ENCODE measurements around the gene GSK3B. TPM values are rescaled to one million over a fixed set of nuclear protein-coding genes. Genes with fewer than 3 reads are reported as not detected.

GSK3B gene
- 48.2 TPM for polyA plus RNA-seq (2013, experiment 1 of 4)
- polyA plus RNA-seq (2013, experiment 2 of 4): 59.5 TPM
- 39.6 TPM for polyA plus RNA-seq (2013, experiment 3 of 4)
- polyA plus RNA-seq (2013, experiment 4 of 4): 40.7 TPM

- no peaks in the 10 kb centered on the region for H3K9me3 ChIP-seq (ENCODE audit: control insufficient read depth, low read length)
- no peaks in the 10 kb centered on the region for H3K36me3 ChIP-seq (ENCODE audit: control insufficient read depth, insufficient read depth, low read length)
- H3K4me3 ChIP-seq (ENCODE audit: insufficient read depth, low read depth, low read length): peak within 1 kb of the TSS; percentile 97
- 0% methylated on average over 94 of the region's 94 CpGs for WGBS, 2 experiments
- peak within 1 kb of the TSS; percentile 100 for H3K27ac ChIP-seq (ENCODE audit: insufficient read depth, low read depth, low read length, poor library complexity, severe bottlenecking)
- H3K27me3 ChIP-seq (ENCODE audit: control insufficient read depth, insufficient read depth, low read length, poor library complexity, severe bottlenecking): no peaks in the 10 kb centered on the region
- peaks cover 10% of the 10 kb centered on the region for H3K4me1 ChIP-seq (ENCODE audit: control insufficient read depth, insufficient read depth, low read length)
Measured at GRCh38 chr3:120093911-120094775, at the start of gene GSK3B. GSK3B (minus strand) TSS chr3:120094447; CDS start chr3:120093434, 1,013 bp downstream.

DNA sequence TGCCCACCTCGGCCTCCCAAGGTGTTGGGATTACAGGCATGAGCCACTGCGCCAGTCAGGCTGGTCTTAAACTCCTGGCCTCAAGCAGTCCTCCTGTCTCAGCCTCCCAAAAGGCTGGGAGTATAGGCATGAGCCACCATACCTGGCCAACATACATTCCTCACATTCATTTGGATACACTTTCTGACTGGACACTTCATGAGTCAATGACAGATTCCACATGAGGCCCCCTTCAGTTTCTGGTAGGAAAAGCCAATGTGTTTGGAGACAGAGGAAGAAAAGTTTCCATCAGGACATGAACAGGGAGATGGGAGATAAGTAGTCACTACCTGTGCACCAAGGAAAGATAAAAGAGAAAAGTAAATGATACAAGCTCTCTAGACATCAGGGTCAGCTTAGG, 49.4 kb upstream of the GSK3B start:
- H3K9me3 ChIP-seq (ENCODE audit: control insufficient read depth, low read length): no peaks in the 10 kb centered on the region
- H3K4me1 ChIP-seq (ENCODE audit: control insufficient read depth, insufficient read depth, low read length): no peaks in the 10 kb centered on the region
- no peaks in the 10 kb centered on the region for H3K27me3 ChIP-seq (ENCODE audit: control insufficient read depth, insufficient read depth, low read length, poor library complexity, severe bottlenecking)
- H3K27ac ChIP-seq (ENCODE audit: insufficient read depth, low read depth, low read length, poor library complexity, severe bottlenecking): no peak overlapping the region
- no peak overlapping the region for H3K4me3 ChIP-seq (ENCODE audit: insufficient read depth, low read depth, low read length)
- no peaks in the 10 kb centered on the region for H3K36me3 ChIP-seq (ENCODE audit: control insufficient read depth, insufficient read depth, low read length)
- 90 to 96% methylated on average over 2 of the region's 2 CpGs for WGBS, 2 experiments

DNA sequence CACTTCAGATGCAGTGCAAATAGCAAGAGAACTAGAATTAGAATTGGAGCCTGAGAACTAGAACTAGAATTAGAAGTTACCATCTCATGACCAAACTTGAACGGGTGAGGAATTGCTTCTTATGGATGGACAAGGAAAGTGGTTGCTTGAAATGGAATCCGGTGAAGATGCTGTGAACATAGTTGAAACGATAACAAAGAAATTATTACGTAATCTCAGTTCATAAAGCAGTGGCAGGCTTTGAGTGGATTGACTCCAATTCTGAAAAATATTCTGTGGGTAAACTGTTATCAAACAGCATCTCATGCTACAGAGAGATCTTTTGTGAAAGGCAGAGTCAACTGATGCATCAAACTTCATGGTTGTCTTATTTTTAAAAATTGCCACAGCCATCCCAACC, 48.0 kb upstream of the GSK3B start:
- H3K36me3 ChIP-seq (ENCODE audit: control insufficient read depth, insufficient read depth, low read length): no peaks in the 10 kb centered on the region
- 94 to 96% methylated on average over 4 of the region's 4 CpGs for WGBS, 2 experiments
- H3K27me3 ChIP-seq (ENCODE audit: control insufficient read depth, insufficient read depth, low read length, poor library complexity, severe bottlenecking): no peaks in the 10 kb centered on the region
- no peak overlapping the region for H3K4me3 ChIP-seq (ENCODE audit: insufficient read depth, low read depth, low read length)
- no peaks in the 10 kb centered on the region for H3K4me1 ChIP-seq (ENCODE audit: control insufficient read depth, insufficient read depth, low read length)
- H3K9me3 ChIP-seq (ENCODE audit: control insufficient read depth, low read length): no peaks in the 10 kb centered on the region
- no peak overlapping the region for H3K27ac ChIP-seq (ENCODE audit: insufficient read depth, low read depth, low read length, poor library complexity, severe bottlenecking)

DNA sequence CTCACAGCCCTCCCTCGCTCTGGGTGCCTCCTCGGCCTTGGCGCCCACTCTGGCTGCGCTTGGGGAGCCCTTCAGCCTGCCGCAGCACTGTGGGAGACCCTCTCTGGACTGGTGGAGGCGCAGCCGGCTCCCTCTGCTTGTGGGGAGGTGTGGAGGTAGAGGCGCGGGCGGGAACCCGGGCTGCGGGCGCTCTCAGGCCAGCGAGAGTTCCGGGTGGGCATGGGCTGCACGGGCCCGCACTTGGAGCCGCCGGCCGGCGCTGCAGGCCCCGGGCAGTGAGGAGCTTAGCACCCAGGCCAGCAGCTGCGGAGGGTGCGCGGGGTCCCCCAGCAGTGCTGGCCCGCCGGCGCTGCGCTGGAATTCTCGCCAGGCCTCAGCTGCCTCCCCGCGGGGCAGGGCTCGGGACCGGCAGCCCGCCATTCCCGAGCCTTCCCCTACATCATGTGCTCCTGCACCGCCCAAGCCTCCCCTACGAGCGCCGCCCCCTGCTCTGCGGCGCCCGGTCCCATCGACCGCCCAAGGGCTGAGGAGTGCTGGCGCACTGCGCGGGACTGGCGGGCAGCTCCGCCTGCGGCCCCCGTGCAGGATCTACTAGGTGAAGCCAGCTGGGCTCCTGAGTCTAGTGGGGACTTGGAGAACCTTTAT, 46.0 kb upstream of the GSK3B start:
- Histone ChIP-seq H3K9me3 (ENCODE audit: control insufficient read depth, low read length) (no peaks in the 10 kb centered on the region), H3K27me3 (ENCODE audit: control insufficient read depth, insufficient read depth, low read length, poor library complexity, severe bottlenecking) (no peaks in the 10 kb centered on the region), H3K4me1 (ENCODE audit: control insufficient read depth, insufficient read depth, low read length) (no peaks in the 10 kb centered on the region), H3K4me3 (ENCODE audit: insufficient read depth, low read depth, low read length) (no peak overlapping the region), H3K27ac (ENCODE audit: insufficient read depth, low read depth, low read length, poor library complexity, severe bottlenecking) (no peak overlapping the region), H3K36me3 (ENCODE audit: control insufficient read depth, insufficient read depth, low read length) (no peaks in the 10 kb centered on the region)
- WGBS, 2 experiments: 95 to 97% methylated on average over 52 of the region's 52 CpGs

DNA sequence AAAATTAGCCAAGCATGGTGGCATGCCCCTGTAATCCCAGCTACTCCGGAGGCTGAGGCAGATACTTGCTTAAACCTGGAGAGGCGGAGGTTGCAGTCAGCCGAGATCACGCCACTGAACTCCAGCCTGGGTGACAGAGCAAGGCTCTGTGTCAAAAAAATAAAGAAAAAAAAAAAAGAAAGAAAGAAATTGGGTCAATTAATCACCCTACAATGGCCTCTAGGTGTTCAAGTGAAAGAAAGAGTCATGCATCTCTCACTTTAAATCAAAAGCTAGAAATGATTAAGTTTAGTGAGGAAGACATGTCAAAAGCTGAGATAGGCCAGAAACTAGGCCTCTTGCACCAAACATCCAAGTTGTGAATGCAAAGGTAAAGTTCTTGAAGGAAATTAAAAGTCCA, 44.9 kb upstream of the GSK3B start:
- no peak overlapping the region for H3K27ac ChIP-seq (ENCODE audit: insufficient read depth, low read depth, low read length, poor library complexity, severe bottlenecking)
- H3K4me3 ChIP-seq (ENCODE audit: insufficient read depth, low read depth, low read length): no peak overlapping the region
- no peaks in the 10 kb centered on the region for H3K27me3 ChIP-seq (ENCODE audit: control insufficient read depth, insufficient read depth, low read length, poor library complexity, severe bottlenecking)
- H3K4me1 ChIP-seq (ENCODE audit: control insufficient read depth, insufficient read depth, low read length): no peaks in the 10 kb centered on the region
- H3K36me3 ChIP-seq (ENCODE audit: control insufficient read depth, insufficient read depth, low read length): no peaks in the 10 kb centered on the region
- 89 to 93% methylated on average over 4 of the region's 4 CpGs for WGBS, 2 experiments
- no peaks in the 10 kb centered on the region for H3K9me3 ChIP-seq (ENCODE audit: control insufficient read depth, low read length)

DNA sequence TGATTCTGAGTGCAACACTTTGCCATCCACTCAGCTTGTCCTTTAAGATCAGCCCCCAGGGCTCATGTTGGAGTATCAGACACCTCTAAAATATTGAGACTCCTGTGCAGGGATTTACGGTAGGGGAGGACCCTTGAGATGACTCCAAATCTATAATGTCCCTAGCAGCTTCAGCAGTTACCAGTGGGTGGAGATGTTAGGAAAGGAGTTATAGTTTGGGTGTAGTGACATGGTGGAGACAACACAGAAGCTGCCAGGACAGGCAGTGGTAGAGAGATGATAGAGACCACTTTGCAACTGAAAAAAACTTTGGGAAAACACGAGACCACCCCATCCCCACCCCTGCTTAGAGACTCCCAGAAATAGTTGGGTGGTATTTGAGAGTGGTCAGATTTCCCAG, 43.3 kb upstream of the GSK3B start:
- Histone ChIP-seq H3K27ac (ENCODE audit: insufficient read depth, low read depth, low read length, poor library complexity, severe bottlenecking) (no peak overlapping the region), H3K27me3 (ENCODE audit: control insufficient read depth, insufficient read depth, low read length, poor library complexity, severe bottlenecking) (no peaks in the 10 kb centered on the region), H3K9me3 (ENCODE audit: control insufficient read depth, low read length) (no peaks in the 10 kb centered on the region), H3K4me1 (ENCODE audit: control insufficient read depth, insufficient read depth, low read length) (no peaks in the 10 kb centered on the region), H3K4me3 (ENCODE audit: insufficient read depth, low read depth, low read length) (no peak overlapping the region), H3K36me3 (ENCODE audit: control insufficient read depth, insufficient read depth, low read length) (no peaks in the 10 kb centered on the region)
- WGBS, 2 experiments: 71 to 89% methylated on average over 1 to 2 of the region's 2 CpGs

DNA sequence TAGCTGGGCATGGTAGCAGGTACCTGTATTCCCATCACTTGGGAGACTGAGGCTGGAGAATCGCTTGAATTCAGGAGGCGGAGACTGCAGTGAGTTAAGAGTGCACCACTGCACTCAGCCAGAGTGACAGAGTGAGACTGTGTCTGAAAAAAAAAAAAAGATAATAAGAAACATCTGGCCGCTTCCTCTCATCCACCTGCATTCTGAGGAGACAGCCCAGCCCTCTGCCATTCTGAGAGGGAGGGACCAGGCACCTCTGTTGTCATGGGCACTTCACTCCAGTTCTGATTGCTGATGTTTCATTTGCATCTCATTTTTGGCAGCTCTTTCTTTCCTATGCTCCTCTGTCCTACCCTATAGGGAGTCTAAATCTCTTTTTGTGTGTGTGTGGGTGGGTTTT, 36.4 kb upstream of the GSK3B start:
- Histone ChIP-seq H3K36me3 (ENCODE audit: control insufficient read depth, insufficient read depth, low read length) (no peaks in the 10 kb centered on the region), H3K27me3 (ENCODE audit: control insufficient read depth, insufficient read depth, low read length, poor library complexity, severe bottlenecking) (no peaks in the 10 kb centered on the region), H3K4me1 (ENCODE audit: control insufficient read depth, insufficient read depth, low read length) (no peaks in the 10 kb centered on the region), H3K4me3 (ENCODE audit: insufficient read depth, low read depth, low read length) (no peak overlapping the region), H3K9me3 (ENCODE audit: control insufficient read depth, low read length) (no peaks in the 10 kb centered on the region), H3K27ac (ENCODE audit: insufficient read depth, low read depth, low read length, poor library complexity, severe bottlenecking) (no peak overlapping the region)
- WGBS, 2 experiments: 91 to 92% methylated on average over 3 of the region's 3 CpGs

- WGBS, 2 experiments: 94 to 95% methylated on average over 2 of the region's 2 CpGs
- no peaks in the 10 kb centered on the region for H3K27me3 ChIP-seq (ENCODE audit: control insufficient read depth, insufficient read depth, low read length, poor library complexity, severe bottlenecking)
Measured at GRCh38 chr3:120129718-120130513, 35.7 kb upstream of the GSK3B start.

DNA sequence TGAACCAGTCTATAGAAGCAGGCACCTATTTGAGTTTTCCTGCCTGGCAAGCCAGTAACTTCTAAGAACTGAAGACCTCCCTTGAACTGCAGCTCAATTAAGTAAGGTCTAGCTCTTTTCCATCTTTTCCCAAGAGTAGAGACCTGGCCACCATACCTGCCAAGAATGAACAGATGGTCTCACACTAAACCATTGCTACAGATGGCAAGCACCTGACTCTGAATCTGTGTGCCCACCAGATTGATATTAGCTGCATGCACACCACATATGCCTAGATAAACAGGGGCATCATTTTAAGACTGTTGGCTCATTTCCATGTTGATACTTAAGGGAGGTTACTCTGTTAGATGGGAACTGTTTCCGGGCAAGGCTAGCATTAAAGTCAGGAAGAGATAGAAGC, 34.8 kb upstream of the GSK3B start:
- H3K27ac ChIP-seq (ENCODE audit: insufficient read depth, low read depth, low read length, poor library complexity, severe bottlenecking): no peak overlapping the region

More at GRCh38 chr3:120129718-120130513, 35.7 kb upstream of the GSK3B start:
- H3K36me3 ChIP-seq (ENCODE audit: control insufficient read depth, insufficient read depth, low read length): no peaks in the 10 kb centered on the region
- H3K4me3 ChIP-seq (ENCODE audit: insufficient read depth, low read depth, low read length): no peak overlapping the region
- H3K9me3 ChIP-seq (ENCODE audit: control insufficient read depth, low read length): no peaks in the 10 kb centered on the region
- H3K27ac ChIP-seq (ENCODE audit: insufficient read depth, low read depth, low read length, poor library complexity, severe bottlenecking): no peak overlapping the region
- no peaks in the 10 kb centered on the region for H3K4me1 ChIP-seq (ENCODE audit: control insufficient read depth, insufficient read depth, low read length)

DNA sequence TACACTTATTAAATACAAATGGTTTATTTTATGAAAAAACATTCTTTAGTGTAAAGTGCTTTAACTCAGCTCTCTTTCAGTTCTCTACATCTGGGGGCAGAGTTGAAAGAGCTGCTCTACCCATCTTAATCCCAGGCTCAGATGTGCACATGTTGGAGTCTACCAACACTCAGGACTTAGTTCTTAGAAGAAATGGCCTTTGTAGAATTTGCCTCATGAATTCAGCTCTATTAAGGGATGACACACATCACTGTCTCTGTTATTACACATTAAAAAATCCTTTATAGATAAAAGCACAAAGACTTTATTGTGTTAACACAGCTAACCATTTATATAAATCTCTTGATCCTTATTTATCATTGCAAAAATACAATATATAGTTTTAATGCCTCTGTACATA, 31.7 kb upstream of the GSK3B start:
- no peak overlapping the region for H3K4me3 ChIP-seq (ENCODE audit: insufficient read depth, low read depth, low read length)
- H3K27ac ChIP-seq (ENCODE audit: insufficient read depth, low read depth, low read length, poor library complexity, severe bottlenecking): no peak overlapping the region
- no peaks in the 10 kb centered on the region for H3K4me1 ChIP-seq (ENCODE audit: control insufficient read depth, insufficient read depth, low read length)
- no peaks in the 10 kb centered on the region for H3K9me3 ChIP-seq (ENCODE audit: control insufficient read depth, low read length)
- no peaks in the 10 kb centered on the region for H3K27me3 ChIP-seq (ENCODE audit: control insufficient read depth, insufficient read depth, low read length, poor library complexity, severe bottlenecking)
- H3K36me3 ChIP-seq (ENCODE audit: control insufficient read depth, insufficient read depth, low read length): no peaks in the 10 kb centered on the region

More for the DNA sequence above, 34.8 kb upstream of the GSK3B start:
- Histone ChIP-seq H3K27me3 (ENCODE audit: control insufficient read depth, insufficient read depth, low read length, poor library complexity, severe bottlenecking) (no peaks in the 10 kb centered on the region), H3K4me3 (ENCODE audit: insufficient read depth, low read depth, low read length) (no peak overlapping the region), H3K9me3 (ENCODE audit: control insufficient read depth, low read length) (no peaks in the 10 kb centered on the region), H3K4me1 (ENCODE audit: control insufficient read depth, insufficient read depth, low read length) (no peaks in the 10 kb centered on the region), H3K36me3 (ENCODE audit: control insufficient read depth, insufficient read depth, low read length) (no peaks in the 10 kb centered on the region)
- WGBS, 2 experiments: 90 to 98% methylated on average over 1 of the region's 1 CpG
